D721Med (cell line): Measurements from ENCODE around the gene CACNA1F.

ENCODE experiments used
- DNase-seq: peaks from one replicate; pipeline ENCODE4 v3.0.0; 2011; ENCODE audit warnings: low spot score; ENCODE audit not compliant: insufficient read length
- FAIRE-seq: peaks from 2 replicates; lab custom pipeline; 2011; peaks lifted over from hg19 to GRCh38; lab: Jason Lieb, UNC
- TF ChIP-seq, protein P1 (sequence below): IDR thresholded peaks from 2 replicates; pipeline ENCODE4 v1.5.1; 2012; ENCODE audit warnings: mild to moderate bottlenecking, control low read depth; ENCODE audit not compliant: insufficient read depth; ENCODE audit errors: missing control alignments

CACNA1F gene

DNA sequence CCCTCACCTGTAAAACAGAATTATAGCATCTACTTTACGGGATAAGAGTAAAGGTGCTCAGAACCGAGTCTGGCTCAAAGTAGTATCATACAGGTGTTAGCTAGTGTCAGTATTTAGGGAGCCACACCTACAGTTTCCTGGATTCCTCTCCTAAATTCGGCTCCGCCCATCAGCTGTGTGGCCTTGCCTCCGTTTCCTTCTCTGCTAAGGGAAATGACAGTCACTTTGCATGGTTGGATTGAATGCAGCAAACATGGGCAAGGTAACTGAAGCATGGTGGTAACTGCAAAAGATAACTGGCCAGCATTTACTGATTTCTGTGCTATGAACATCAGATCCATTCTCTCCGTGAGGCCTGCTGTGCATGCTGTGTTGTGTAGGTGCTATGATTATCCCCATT lies 39.3 kb upstream of the CACNA1F start:
- DNase-seq (no peak), FAIRE-seq (no peak)
- TF ChIP-seq, protein P1, sequence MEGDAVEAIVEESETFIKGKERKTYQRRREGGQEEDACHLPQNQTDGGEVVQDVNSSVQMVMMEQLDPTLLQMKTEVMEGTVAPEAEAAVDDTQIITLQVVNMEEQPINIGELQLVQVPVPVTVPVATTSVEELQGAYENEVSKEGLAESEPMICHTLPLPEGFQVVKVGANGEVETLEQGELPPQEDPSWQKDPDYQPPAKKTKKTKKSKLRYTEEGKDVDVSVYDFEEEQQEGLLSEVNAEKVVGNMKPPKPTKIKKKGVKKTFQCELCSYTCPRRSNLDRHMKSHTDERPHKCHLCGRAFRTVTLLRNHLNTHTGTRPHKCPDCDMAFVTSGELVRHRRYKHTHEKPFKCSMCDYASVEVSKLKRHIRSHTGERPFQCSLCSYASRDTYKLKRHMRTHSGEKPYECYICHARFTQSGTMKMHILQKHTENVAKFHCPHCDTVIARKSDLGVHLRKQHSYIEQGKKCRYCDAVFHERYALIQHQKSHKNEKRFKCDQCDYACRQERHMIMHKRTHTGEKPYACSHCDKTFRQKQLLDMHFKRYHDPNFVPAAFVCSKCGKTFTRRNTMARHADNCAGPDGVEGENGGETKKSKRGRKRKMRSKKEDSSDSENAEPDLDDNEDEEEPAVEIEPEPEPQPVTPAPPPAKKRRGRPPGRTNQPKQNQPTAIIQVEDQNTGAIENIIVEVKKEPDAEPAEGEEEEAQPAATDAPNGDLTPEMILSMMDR = no peak

DNA sequence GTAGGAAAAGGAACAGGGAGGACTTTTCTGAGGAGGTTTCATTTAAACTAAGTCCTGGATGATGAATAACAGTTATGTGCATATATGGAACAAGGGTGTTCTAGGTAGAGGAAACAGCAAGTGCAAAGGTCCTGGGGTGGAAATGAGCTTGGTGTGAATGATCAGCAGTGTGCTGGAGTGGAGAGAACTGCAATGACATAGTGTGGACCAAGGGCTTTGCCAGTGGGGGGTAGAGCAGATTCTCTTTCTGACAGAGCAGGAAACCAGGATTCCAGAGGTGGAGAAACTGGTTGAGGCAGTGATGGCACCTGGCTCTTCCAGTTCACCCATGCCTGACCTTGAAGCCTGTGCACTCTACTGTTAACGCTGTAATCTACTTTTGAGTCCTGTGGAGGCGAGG lies 38.2 kb upstream of the CACNA1F start:
- TF ChIP-seq, protein P1 = no peak
- FAIRE-seq (no peak), DNase-seq (no peak)

DNA sequence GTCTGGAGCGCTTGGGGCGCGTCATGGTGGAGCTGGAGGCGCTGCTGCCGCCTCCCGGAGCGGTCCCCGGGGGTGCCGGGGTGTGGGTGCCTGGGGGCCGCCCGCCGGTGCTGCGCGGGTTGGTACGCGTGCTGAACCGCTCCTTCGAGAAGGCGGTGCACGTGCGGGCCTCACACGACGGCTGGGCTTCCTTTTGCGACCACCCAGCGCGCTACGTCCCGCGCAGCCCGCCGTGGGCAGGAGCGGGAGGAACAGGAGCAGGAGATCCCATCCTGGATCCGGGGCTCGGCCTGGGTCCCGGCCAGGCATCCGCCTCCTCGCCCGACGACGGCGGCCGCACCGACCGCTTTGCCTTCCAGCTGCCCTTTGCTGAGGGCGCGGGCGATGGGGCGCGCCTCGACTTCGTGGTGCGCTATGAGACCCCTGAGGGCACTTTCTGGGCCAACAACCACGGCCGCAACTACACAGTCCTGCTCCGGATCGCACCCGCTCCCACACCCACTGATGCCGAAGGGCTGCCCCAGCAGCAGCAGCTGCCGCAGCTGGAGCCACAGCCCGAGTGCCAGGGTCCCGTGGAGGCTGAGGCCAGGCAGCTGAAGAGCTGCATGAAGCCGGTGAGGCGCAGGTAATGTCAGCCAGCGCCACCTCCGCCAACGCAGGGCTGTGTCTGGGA lies 37.2 kb upstream of the CACNA1F start:
- TF ChIP-seq, protein P1 = no peak
- FAIRE-seq (no peak), DNase-seq (no peak)

DNA sequence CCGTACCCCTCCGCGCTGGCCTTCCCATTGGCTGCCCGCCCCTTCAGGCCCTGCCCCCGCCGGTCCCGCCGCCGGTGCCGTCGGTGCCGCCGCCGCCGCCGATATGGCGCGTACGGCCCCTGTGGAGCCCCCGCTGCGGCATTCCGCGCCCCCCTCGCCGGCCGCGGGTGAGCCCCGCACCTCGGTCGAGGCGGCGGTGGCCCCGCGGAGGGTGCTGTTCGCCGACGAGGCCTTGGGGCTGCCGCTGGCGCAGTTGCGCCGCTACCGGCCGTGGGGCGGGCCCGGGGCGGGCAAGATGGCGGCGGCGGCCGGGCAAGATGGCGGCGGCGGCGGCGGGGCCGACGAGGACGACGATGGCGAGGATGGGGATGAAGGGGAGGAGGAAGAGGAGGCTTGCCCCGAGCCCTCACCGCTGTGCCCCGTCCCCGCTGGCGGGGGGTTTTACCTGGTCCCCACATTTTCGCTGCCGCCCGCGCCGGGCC lies 36.7 kb upstream of the CACNA1F start, which contains the start of gene PPP1R3F:
TSS of gene PPP1R3F (plus strand) at position 27 of the 482 bp plus-strand sequence. CDS start at position 104, 77 bp downstream.
- FAIRE-seq = no peak
- TF ChIP-seq, protein P1 = no peak

DNA sequence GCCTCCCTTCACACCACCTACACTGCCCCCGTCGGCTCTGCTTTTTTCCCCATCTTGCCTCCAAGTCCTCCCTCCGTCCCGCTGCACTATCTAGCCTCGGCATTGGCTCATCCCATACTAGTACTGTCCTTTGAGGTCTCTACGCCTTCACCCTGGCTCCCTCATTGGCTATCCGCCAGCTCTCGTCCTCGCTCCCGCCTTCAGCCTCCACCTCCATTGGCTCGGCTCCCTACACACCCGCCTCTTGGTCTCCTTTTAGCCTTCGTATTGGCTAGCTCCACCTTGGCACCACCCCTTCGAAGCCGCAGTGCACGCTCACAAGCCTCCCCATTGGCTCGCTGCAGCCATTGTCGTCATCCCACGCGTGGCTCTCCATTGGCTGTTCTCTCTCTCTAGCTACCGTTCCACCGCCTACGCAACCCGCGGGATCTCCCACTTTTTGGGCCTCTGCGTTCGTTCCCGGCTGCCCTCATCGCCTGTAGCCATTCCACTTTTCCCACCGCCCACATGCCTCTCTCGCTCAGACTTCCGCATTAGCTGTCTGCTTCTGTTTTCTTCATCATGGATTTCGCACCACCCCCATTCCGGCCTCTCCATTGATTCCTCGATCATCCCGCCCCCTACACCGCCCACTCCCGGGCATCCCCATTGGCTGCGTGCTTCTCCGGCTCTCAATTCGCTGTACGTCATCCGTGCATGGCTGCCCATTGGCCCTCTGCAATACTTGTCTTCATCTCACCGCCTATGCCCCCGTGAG lies 36.0 kb upstream of the CACNA1F start:
- FAIRE-seq (peak; percentile 58), DNase-seq (peak; percentile 47)
- TF ChIP-seq, protein P1 = no peak

More for the DNA sequence above, 36.7 kb upstream of the CACNA1F start, which contains the start of gene PPP1R3F:
- no peak for DNase-seq

DNA sequence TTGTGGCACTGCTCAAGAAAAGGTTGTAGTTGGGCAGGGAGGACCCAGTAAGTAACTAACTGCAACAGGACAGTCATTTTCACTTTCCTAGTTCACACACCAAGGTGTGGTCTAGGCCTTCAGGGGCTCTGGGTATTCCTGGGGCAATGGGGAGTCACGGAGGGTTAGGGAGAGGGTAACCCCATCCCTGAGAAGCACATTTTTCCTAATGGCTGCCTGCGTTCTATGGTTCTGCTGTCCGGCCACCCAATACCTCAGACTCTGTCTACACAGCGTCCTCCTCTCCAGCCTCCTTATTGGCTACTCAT lies 35.5 kb upstream of the CACNA1F start:
- TF ChIP-seq, protein P1 = no peak
- no peak for FAIRE-seq
- no peak for DNase-seq
